K562 (cell line): ENCODE data around the gene PNRC1. TPM values are rescaled to one million over a fixed set of nuclear protein-coding genes. Genes with fewer than 3 reads are reported as not detected.

ENCODE experiments used
- ARNT ChIP-seq, 2 experiments: fragments of 450-650 bp; IDR thresholded peaks; 2 replicates each; pipeline ENCODE4 v1.6.1; 2016; ENCODE audit warnings: mild to moderate bottlenecking in 1 of 2
- ATF3 ChIP-seq, 2 experiments: fragments of 450-650 bp in 1 of 2; sonication (generic) in 1 of 2; formaldehyde crosslinking in 1 of 2; IDR thresholded peaks in 1 of 2; conservative IDR thresholded peaks in 1 of 2; 2 replicates each; pipeline versions ENCODE4 v1.6.1 to v1.8.1; 2016 to 2023; ENCODE audit warnings: mild to moderate bottlenecking in 2 of 2, moderate library complexity in 2 of 2, inconsistent platforms in 1 of 2, missing genetic modification reagents in 1 of 2
- FOXK1 ChIP-seq: sonication (generic); formaldehyde crosslinking; IDR thresholded peaks from 2 replicates; pipeline ENCODE4 v1.8.0; 2022; ENCODE audit warnings: missing genetic modification reagents, mild to moderate bottlenecking, borderline replicate concordance
- HEY1 ChIP-seq: fragments of 250-450 bp; sonication (Bioruptor Pico); IDR thresholded peaks from 2 replicates; pipeline ENCODE4 v1.5.0; 2020; ENCODE audit warnings: mild to moderate bottlenecking, moderate library complexity, borderline replicate concordance
- ILF3 ChIP-seq: fragments of 450-650 bp; IDR thresholded peaks from 2 replicates; pipeline ENCODE4 v1.6.1; 2018; ENCODE audit warnings: antibody characterized with exemption, mild to moderate bottlenecking, moderate library complexity, borderline replicate concordance
- KDM5B ChIP-seq: fragments of 200-600 bp; sonication (generic); IDR thresholded peaks from 2 replicates; pipeline ENCODE4 v1.6.1; 2012; ENCODE audit warnings: low read depth, mild to moderate bottlenecking, moderate library complexity, low read length, control low read depth, inconsistent platforms; ENCODE audit not compliant: insufficient replicate concordance
- MYC ChIP-seq, 2 experiments: fragments of 250-450 bp in 1 of 2; sonication (Bioruptor Pico) in 1 of 2; IDR thresholded peaks; 2 replicates each; pipeline versions ENCODE4 v1.5.1 to v1.6.1; 2012 to 2021; ENCODE audit warnings: low read depth in 2 of 2, borderline replicate concordance in 1 of 2, improper control_type of control experiment in 1 of 2, low read length in 1 of 2, mild to moderate bottlenecking in 1 of 2, moderate library complexity in 1 of 2
- NRF1 ChIP-seq, 2 experiments: fragments of 450-650 bp; IDR thresholded peaks in 1 of 2; conservative IDR thresholded peaks in 1 of 2; 2 replicates each; pipeline ENCODE4 v1.6.1; 2014; ENCODE audit warnings: mild to moderate bottlenecking in 2 of 2
- POLR2B ChIP-seq: fragments of 450-650 bp; IDR thresholded peaks from 2 replicates; pipeline ENCODE4 v1.6.1; 2018; ENCODE audit warnings: low read depth; ENCODE audit not compliant: partially characterized antibody
- POLR2H ChIP-seq: IDR thresholded peaks from 2 replicates; pipeline ENCODE4 v1.6.1; 2016; ENCODE audit warnings: missing genetic modification characterization, low read depth, mild to moderate bottlenecking, control low read depth, missing compliant biosample characterization, moderate library complexity
- RB1 ChIP-seq: fragments of 450-650 bp; IDR thresholded peaks from 2 replicates; pipeline ENCODE4 v1.6.1; 2017; ENCODE audit warnings: low read depth, mild to moderate bottlenecking
- polyA plus RNA-seq, 8 experiments: library from polyadenylated mRNA; depleted of rRNA in 4 of 8; stranded (reverse) in 5 of 8; unstranded in 3 of 8; fragments of >200 nt; fragmentation: Nextera tagmentation in 2 of 8; fragmentation: Illumina TruSeq in 1 of 8; extraction: Ambion mirVana in 2 of 8; extraction: Trizol in 1 of 8; gene quantifications; 2 replicates each; pipeline versions ENCODE4 v1.2.1 to v1.2.3, GENCODE V29; 2011 to 2014; ENCODE audit warnings: inconsistent platforms in 1 of 8, missing spikeins in 1 of 8
- total RNA-seq, 7 experiments: library from RNA; depleted of rRNA in 6 of 7; stranded (reverse); fragments of >200 nt in 6 of 7; fragmentation: Illumina TruSeq in 2 of 7; extraction: Trizol in 2 of 7; gene quantifications; 2 replicates each; pipeline versions ENCODE4 v1.2.1 to v1.2.3, GENCODE V29; 2011 to 2021; ENCODE audit warnings: low replicate concordance in 1 of 7

Gene PNRC1
- total and polyA plus RNA-seq, 9 of the 15 experiments (the other 6 are each of a cell fraction or from before 2014, with no cell fraction given), result 1.2 to 10.8 (median 6.5) TPM

GRCh38 chr6:89081423-89082322 is 1.1 kb downstream of the PNRC1 start (continued):
- TF ChIP-seq HEY1 (CRISPR knock-in tag) (0 out of 2 replicates have a peak, but pooled peaks have one; percentile 32), ILF3 (0 out of 2 replicates have a peak, but pooled peaks have one; percentile 18), KDM5B (peak; percentile 80), NRF1 (conservative IDR thresholded peaks at IDR 0.05 in 1 of 2, IDR thresholded peaks at IDR 0.05 in 1 of 2) (peak; percentile 70 to 75), FOXK1 (CRISPR knock-in tag) (no peak), POLR2B (peak; percentile 72), ARNT (IDR thresholded peaks at IDR 0.05) (peak; percentile 36 to 62; a peak in 2 of 4 replicates), POLR2H (tag) (peak; percentile 45; the same call in 1 of the 2 replicates), MYC (IDR thresholded peaks at IDR 0.05; ENCODE audit: low read depth, low read length) (peak; percentile 67), MYC (CRISPR knock-in tag; IDR thresholded peaks at IDR 0.05; ENCODE audit: borderline replicate concordance, low read depth) (no peak), ATF3 (IDR thresholded peaks at IDR 0.05) (peak; percentile 83), ATF3 (CRISPR knock-in tag; conservative IDR thresholded peaks at IDR 0.05) (peak; percentile 32; the same call in 1 of the 2 replicates), RB1 (peak; percentile 72)
- TF ChIP-seq, all 486 proteins: peak for 122
